Kidney (tissue), 14 donors: Measurements from ENCODE around the gene SLC23A1. TPM values are rescaled to one million over a fixed set of nuclear protein-coding genes. Genes with fewer than 3 reads are reported as not detected.

ENCODE experiments used
- DNase-seq, 5 donors: peaks; one replicate each; pipeline ENCODE4 v3.0.0-alpha.2; 2013 to 2020
- FAIRE-seq: peaks from 2 replicates; lab custom pipeline; 2012; peaks lifted over from hg19 to GRCh38; lab: Jason Lieb, UNC
- H3K27ac ChIP-seq, 2 donors: one replicate each; pipeline ENCODE4 v1.7.0; 2013; ENCODE audit warnings: low read depth in 2 of 2, low read length in 2 of 2, inconsistent platforms in 1 of 2
- H3K27me3 ChIP-seq: one replicate; pipeline ENCODE4 v1.7.1; 2013; ENCODE audit warnings: low read length, inconsistent platforms; ENCODE audit not compliant: control insufficient read depth, insufficient read depth
- H3K36me3 ChIP-seq, 3 donors: one replicate each; pipeline versions ENCODE4 v1.7.0 to v1.7.1; 2013; ENCODE audit warnings: low read length in 3 of 3, control low read depth in 1 of 3, inconsistent platforms in 1 of 3; ENCODE audit not compliant: insufficient read depth in 3 of 3, control insufficient read depth in 2 of 3
- H3K4me1 ChIP-seq, 3 donors: one replicate each; pipeline versions ENCODE4 v1.7.0 to v1.7.1; 2013; ENCODE audit warnings: low read length in 3 of 3, inconsistent platforms in 1 of 3, low read depth in 1 of 3; ENCODE audit not compliant: control insufficient read depth in 2 of 3, insufficient read depth in 2 of 3
- H3K4me3 ChIP-seq, 3 donors: one replicate each; pipeline versions ENCODE4 v1.7.0 to v1.8.1; 2013; ENCODE audit warnings: low read length in 3 of 3, control low read depth in 1 of 3, inconsistent platforms in 1 of 3
- H3K9ac ChIP-seq, 3 donors: one replicate each; pipeline versions ENCODE4 v1.7.0 to v1.7.1; 2013; ENCODE audit warnings: low read length in 3 of 3, control low read depth in 1 of 3, inconsistent platforms in 1 of 3
- H3K9me3 ChIP-seq, 3 donors: one replicate each; pipeline versions ENCODE4 v1.7.0 to v1.7.1; 2013; ENCODE audit warnings: low read length in 3 of 3, control low read depth in 1 of 3, inconsistent platforms in 1 of 3; ENCODE audit not compliant: control insufficient read depth in 2 of 3, insufficient read depth in 1 of 3
- intact Hi-C: fragments of 100-400 bp; cut with DNase I; formaldehyde crosslinking; loops from one replicate; pipeline ENCODE4 v1.11.1; 2022
- polyA plus RNA-seq: library from polyadenylated mRNA; stranded (reverse); fragments of 350-450 nt; fragmentation: Illumina TruSeq; extraction: RNeasy Lipid Tissue Mini Kit (QIAGEN cat#74804); gene quantifications from one replicate; pipeline ENCODE4 v1.2.3, GENCODE V29; 2014; ENCODE audit warnings: low read depth, low replicate concordance; ENCODE audit not compliant: insufficient read depth
- total RNA-seq: library from RNA; stranded (reverse); fragmentation: NEBNext Ultra II Directional; extraction: Animal tissue kit (Norgen Biotek cat#: 25700); gene quantifications from one replicate; pipeline ENCODE4 v1.2.1, GENCODE V29; 2021
- TF ChIP-seq, protein P1 (sequence below): IDR thresholded peaks from 3 replicates; pipeline ENCODE4 v1.5.1; 2012; ENCODE audit warnings: mild to moderate bottlenecking, moderate library complexity, borderline replicate concordance; ENCODE audit not compliant: insufficient read depth; ENCODE audit errors: extremely low read depth
- donor health status: control.
- donor health status: control.
- donor health status: control.
- donor health status: control.
- donor health status: control.
- donor health status: DM: yes; HTN: yes; CAD: no.
- donor health status: Normal renal cell carcinoma (clear cell type).

The SLC23A1 gene
- total and polyA plus RNA-seq, 2 donors from 2014 or later, result 3.5 to 31.9 TPM

DNA sequence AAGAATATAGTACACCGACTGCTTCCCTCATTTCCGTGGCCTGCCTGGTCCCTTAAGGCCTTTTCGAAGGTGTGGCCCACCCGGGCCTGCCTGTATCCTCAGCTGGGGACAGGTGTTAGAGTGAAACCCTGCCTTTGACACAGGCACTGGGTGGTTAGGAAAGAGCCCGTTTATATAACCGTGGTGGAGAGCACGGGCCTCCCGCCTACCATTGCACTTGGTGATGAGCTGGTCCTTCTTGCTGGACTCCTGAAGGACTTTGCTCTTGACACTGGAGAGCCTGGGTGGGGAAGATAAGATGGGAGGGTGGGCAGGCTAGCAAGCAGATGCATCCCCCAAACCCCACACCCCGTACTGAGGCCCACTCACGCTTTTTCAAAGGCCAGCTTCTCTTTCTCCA lies 18.4 kb upstream of the SLC23A1 start:
- TF ChIP-seq, protein P1, sequence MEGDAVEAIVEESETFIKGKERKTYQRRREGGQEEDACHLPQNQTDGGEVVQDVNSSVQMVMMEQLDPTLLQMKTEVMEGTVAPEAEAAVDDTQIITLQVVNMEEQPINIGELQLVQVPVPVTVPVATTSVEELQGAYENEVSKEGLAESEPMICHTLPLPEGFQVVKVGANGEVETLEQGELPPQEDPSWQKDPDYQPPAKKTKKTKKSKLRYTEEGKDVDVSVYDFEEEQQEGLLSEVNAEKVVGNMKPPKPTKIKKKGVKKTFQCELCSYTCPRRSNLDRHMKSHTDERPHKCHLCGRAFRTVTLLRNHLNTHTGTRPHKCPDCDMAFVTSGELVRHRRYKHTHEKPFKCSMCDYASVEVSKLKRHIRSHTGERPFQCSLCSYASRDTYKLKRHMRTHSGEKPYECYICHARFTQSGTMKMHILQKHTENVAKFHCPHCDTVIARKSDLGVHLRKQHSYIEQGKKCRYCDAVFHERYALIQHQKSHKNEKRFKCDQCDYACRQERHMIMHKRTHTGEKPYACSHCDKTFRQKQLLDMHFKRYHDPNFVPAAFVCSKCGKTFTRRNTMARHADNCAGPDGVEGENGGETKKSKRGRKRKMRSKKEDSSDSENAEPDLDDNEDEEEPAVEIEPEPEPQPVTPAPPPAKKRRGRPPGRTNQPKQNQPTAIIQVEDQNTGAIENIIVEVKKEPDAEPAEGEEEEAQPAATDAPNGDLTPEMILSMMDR, result no peak
- H3K9me3 ChIP-seq, result no peaks in the 10 kb centered on the region
- H3K27ac ChIP-seq, result no peak overlapping the region
- no peaks in the 10 kb centered on the region for H3K27me3 ChIP-seq
- H3K36me3 ChIP-seq, result no peaks in the 10 kb centered on the region
- intact Hi-C loops, result no loop called here
- FAIRE-seq (no peak), DNase-seq (peak in 1 of 5 donors; percentile 48)
- peaks cover 3 to 16% (median 11%) of the 10 kb centered on the region in 3 donors for H3K4me1 ChIP-seq
- no peak overlapping the region for H3K9ac ChIP-seq
- no peak overlapping the region for H3K4me3 ChIP-seq

DNA sequence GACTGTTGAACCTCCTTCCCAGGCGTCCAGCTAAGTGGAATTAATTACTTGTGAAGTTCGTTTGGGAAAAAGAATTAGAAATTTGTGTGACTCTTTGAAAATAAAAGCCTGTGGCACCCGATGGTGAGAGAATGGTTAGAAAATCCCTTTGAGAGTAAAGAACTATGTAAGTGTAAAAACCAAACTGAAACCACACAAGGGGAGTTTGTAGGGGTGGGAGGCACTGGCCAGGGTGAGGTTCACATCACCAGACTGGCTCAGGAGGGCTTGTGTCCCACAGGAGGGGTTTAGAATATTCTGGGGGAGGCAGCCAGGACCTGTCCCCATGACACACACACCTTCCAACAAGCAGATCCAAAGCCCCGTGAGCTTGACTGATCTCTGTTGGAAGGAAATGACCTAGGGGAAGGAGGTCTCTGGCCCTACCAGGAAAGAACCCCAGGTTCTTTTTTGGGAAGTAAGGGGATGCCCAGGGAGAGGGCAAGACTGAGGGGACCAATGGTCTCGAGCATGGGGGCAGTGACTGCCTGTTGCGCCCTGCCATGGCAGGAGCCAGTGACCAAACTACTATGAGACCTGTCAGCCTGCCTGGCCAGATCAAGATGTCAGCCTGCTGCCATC lies 16.5 kb upstream of the SLC23A1 start:
- Histone ChIP-seq H3K4me3 (no peak overlapping the region), H3K27me3 (peaks cover 4% of the 10 kb centered on the region), H3K4me1 (peaks cover 3 to 15% (median 14%) of the 10 kb centered on the region in 3 donors), H3K36me3 (no peaks in the 10 kb centered on the region), H3K9me3 (no peaks in the 10 kb centered on the region), H3K9ac (no peak overlapping the region), H3K27ac (no peak overlapping the region)
- TF ChIP-seq, protein P1, result no peak
- intact Hi-C loops, result no loop called here
- FAIRE-seq, result no peak
- peak in 1 of 5 donors; percentile 49 for DNase-seq

DNA sequence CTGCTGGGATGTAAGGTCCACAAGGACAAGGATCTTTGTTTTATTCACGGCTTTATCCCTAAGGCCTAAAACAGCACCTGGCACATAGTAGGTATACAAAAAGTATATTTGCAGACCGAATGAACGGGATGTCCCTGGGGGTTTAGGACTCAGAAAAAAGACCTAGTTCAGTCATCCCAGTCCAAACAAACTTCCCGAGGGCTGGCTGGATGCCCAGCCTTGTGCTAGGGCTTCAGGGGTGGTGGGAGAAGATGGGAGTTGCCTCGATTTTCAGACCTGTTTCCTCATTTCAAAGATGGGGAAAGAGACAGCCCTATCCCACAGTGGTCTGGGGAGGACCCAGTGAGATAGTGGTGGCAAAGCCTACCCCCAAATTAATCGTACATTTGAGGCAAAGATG lies 14.8 kb upstream of the SLC23A1 start:
- Histone ChIP-seq H3K4me1 (peaks cover 0 to 14% (median 5%) of the 10 kb centered on the region in 3 donors), H3K9ac (no peak overlapping the region), H3K27ac (no peak overlapping the region), H3K4me3 (no peak overlapping the region), H3K9me3 (no peaks in the 10 kb centered on the region), H3K27me3 (peaks cover 8% of the 10 kb centered on the region), H3K36me3 (no peaks in the 10 kb centered on the region)
- intact Hi-C loops, result no loop called here
- DNase-seq (peak in 1 of 5 donors; percentile 45), FAIRE-seq (no peak)
- TF ChIP-seq, protein P1, result no peak
